PC-3 (cell line): Measurements from ENCODE around the gene CSF1R.

Source experiments
- CTCF ChIP-seq: fragments of 300-600 bp; sonication (generic); conservative IDR thresholded peaks from 2 replicates; pipeline ENCODE4 v1.5.1; 2017; ENCODE audit warnings: antibody characterized with exemption, low read depth, mild to moderate bottlenecking, low read length
- EZH2phosphoT487 ChIP-seq: fragments of 300-600 bp; sonication (generic); IDR thresholded peaks from 2 replicates; pipeline ENCODE4 v1.6.1; 2018; ENCODE audit warnings: mild to moderate bottlenecking, antibody characterized with exemption, low read length, borderline replicate concordance

- TF ChIP-seq CTCF (no peak), EZH2phosphoT487 (no peak)
Measured at GRCh38 chr5:150052956-150053712, 33.2 kb downstream of the CSF1R start.
